Muscle layer of colon (tissue), 2 donors: ENCODE results near the gene FAM229A.

Experiments used
- H3K27ac ChIP-seq: one replicate; pipeline ENCODE4 v1.7.0; 2013; ENCODE audit warnings: low read depth, mild to moderate bottlenecking, low read length, moderate library complexity
- H3K27me3 ChIP-seq, 2 donors: one replicate each; pipeline ENCODE4 v1.7.0; 2013; ENCODE audit warnings: low read length in 2 of 2, mild to moderate bottlenecking in 2 of 2; ENCODE audit not compliant: insufficient read depth in 2 of 2, control insufficient read depth in 1 of 2
- H3K36me3 ChIP-seq: one replicate; pipeline ENCODE4 v1.7.0; 2013; ENCODE audit warnings: mild to moderate bottlenecking, low read length; ENCODE audit not compliant: insufficient read depth
- H3K4me1 ChIP-seq: one replicate; pipeline ENCODE4 v1.7.0; 2013; ENCODE audit warnings: mild to moderate bottlenecking, low read length; ENCODE audit not compliant: insufficient read depth
- H3K4me3 ChIP-seq, 2 donors: one replicate each; pipeline ENCODE4 v1.7.0; 2013; ENCODE audit warnings: low read length in 2 of 2, low read depth in 1 of 2, mild to moderate bottlenecking in 1 of 2, moderate library complexity in 1 of 2
- H3K9ac ChIP-seq: one replicate; pipeline ENCODE4 v1.7.0; 2013; ENCODE audit warnings: low read length
- H3K9me3 ChIP-seq: one replicate; pipeline ENCODE4 v1.7.0; 2013; ENCODE audit warnings: mild to moderate bottlenecking, low read length
- donor health status: abdominal sarcoma.
- donor health status: Adenocarcinoma of cecum.

FAM229A gene

GRCh38 chr1:32316903-32317277, 45.4 kb downstream of the FAM229A start:
- no peak overlapping the region for H3K9ac ChIP-seq
- peaks cover 29% of the 10 kb centered on the region for H3K36me3 ChIP-seq
- no peak overlapping the region for H3K27ac ChIP-seq
- no peaks in the 10 kb centered on the region for H3K27me3 ChIP-seq
- no peaks in the 10 kb centered on the region for H3K9me3 ChIP-seq
- H3K4me3 ChIP-seq: no peak overlapping the region
- H3K4me1 ChIP-seq: no peaks in the 10 kb centered on the region

GRCh38 chr1:32311709-32312393, 50.4 kb downstream of the FAM229A start:
- Histone ChIP-seq H3K9me3 (no peaks in the 10 kb centered on the region), H3K27me3 (no peaks in the 10 kb centered on the region), H3K4me1 (peaks cover 8% of the 10 kb centered on the region), H3K4me3 (no peak overlapping the region), H3K9ac (no peak overlapping the region), H3K27ac (no peak overlapping the region), H3K36me3 (peaks cover 4% of the 10 kb centered on the region)
